SU-DHL-6 (cell line): ENCODE data around the gene CEP19.
"Not testable (repeated sequence)": the region's sequence is repeated elsewhere in the genome, so short reads cannot be mapped to it uniquely, and the experiment has no call there.

Source experiments
- H2AFZ ChIP-seq: fragments of 200-600 bp; sonication (generic); 2 replicates; pipeline ENCODE4 v1.6.1; 2014; ENCODE audit warnings: low read depth, mild to moderate bottlenecking, moderate library complexity, mixed read lengths, antibody characterized with exemption, low read length; ENCODE audit not compliant: severe bottlenecking
- H3F3A ChIP-seq: fragments of 200-600 bp; shearing (Covaris generic); 2 replicates; pipeline ENCODE4 v1.6.0; 2016; ENCODE audit warnings: antibody characterized with exemption, mild to moderate bottlenecking; ENCODE audit not compliant: insufficient read depth
- H3K27ac ChIP-seq: fragments of 200-600 bp; sonication (generic); 2 replicates; pipeline ENCODE4 v1.5.1; 2016; ENCODE audit warnings: low read depth, mild to moderate bottlenecking, low read length, moderate library complexity, mixed read lengths
- H3K27me3 ChIP-seq: fragments of 200-600 bp; sonication (generic), shearing (Covaris generic); 2 replicates; pipeline ENCODE4 v1.6.0; 2014; ENCODE audit warnings: mild to moderate bottlenecking, low read length
- H3K36me3 ChIP-seq: fragments of 200-600 bp; sonication (generic); 2 replicates; pipeline ENCODE4 v1.6.1; 2014; ENCODE audit warnings: mild to moderate bottlenecking, low read length, mixed read lengths
- H3K4me2 ChIP-seq: fragments of 300-600, 200-600 bp; shearing (Covaris generic), sonication (generic); 2 replicates; pipeline ENCODE4 v1.6.0; 2014; ENCODE audit warnings: low read length, low read depth, mild to moderate bottlenecking; ENCODE audit not compliant: poor library complexity, severe bottlenecking
- H3K4me3 ChIP-seq: fragments of 200-600 bp; sonication (generic); 2 replicates; pipeline ENCODE4 v1.5.1; 2014; ENCODE audit warnings: antibody characterized with exemption, low read length, mild to moderate bottlenecking, mixed read lengths; ENCODE audit not compliant: insufficient read depth, poor library complexity, severe bottlenecking
- H3K79me2 ChIP-seq: fragments of 200-600 bp; sonication (generic); 2 replicates; pipeline ENCODE4 v1.6.1; 2014; ENCODE audit warnings: mild to moderate bottlenecking, low read length, moderate library complexity; ENCODE audit not compliant: insufficient read depth
- H3K9ac ChIP-seq: fragments of 200-600 bp; sonication (generic); 2 replicates; pipeline ENCODE4 v1.7.0; 2014; ENCODE audit warnings: mild to moderate bottlenecking, low read length
- H3K9me2 ChIP-seq: fragments of 200-600 bp; sonication (generic); replicated peaks from 2 replicates; pipeline ENCODE4 v1.6.1; 2014; ENCODE audit warnings: low read length; ENCODE audit not compliant: insufficient read depth
- H3K9me3 ChIP-seq: fragments of 200-600 bp; sonication (generic); 2 replicates; pipeline ENCODE4 v1.6.1; 2014; ENCODE audit warnings: low read length, mixed read lengths; ENCODE audit not compliant: insufficient read depth
- H4K20me1 ChIP-seq: fragments of 200-600 bp; sonication (generic); 2 replicates; pipeline ENCODE4 v1.6.1; 2014; ENCODE audit warnings: low read depth, mild to moderate bottlenecking, antibody characterized with exemption, low read length, moderate library complexity, mixed read lengths
- EZH2phosphoT487 ChIP-seq: fragments of 200-600 bp; sonication (generic), shearing (Covaris generic); conservative IDR thresholded peaks from 2 replicates; pipeline ENCODE4 v1.6.1; 2018; ENCODE audit warnings: mild to moderate bottlenecking, antibody characterized with exemption, low read length, moderate library complexity, mixed read lengths
- TF ChIP-seq, protein P1 (sequence below): fragments of 200-600 bp; sonication (generic); IDR thresholded peaks from one replicate; pipeline ENCODE4 v1.5.1; 2017; ENCODE audit warnings: antibody characterized with exemption, mild to moderate bottlenecking, low read length, moderate library complexity; ENCODE audit not compliant: insufficient read depth, poor library complexity, severe bottlenecking

CEP19 gene

DNA sequence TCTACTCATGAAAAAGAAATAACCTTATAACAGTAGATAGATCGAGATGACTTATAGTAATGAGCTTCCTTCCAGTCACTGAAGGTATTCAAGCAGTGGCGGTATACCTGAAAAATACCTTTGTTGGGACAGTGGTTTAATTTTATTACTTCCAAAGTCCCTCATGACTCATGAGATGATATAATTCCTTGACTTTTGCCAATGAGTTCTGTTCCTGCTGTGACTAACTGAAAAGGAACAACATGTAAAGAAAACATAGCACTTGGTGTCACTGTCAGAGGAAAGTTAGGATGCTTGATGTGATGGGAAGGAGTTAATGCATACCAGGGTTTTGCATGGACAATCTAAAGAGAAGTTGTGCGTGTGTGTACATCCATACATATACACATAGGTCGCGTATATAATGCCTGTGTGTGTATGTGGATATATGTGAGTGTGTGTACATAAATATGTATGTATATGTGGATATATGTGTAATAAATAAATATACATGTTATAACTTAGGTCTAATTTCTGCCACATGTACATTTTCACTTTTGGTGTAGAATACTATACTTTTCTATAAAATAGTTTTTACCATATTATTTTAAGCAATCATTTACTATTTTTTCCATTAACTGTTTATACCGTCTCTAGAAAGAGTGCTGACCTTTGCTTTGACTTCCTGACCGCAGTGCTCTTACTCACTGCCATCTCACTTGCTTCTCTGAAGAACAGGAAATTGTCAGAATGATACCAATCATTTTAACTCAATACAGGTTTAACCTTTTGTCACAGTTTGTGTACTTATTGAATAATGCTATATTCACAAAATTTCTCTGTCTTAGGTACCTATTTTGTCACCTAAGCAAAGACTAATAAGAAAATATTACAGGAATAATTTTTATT lies 15.0 kb upstream of the CEP19 start:
- H3K9ac ChIP-seq: no peak overlapping the region
- no peak overlapping the region for H3K4me2 ChIP-seq
- H3K27ac ChIP-seq: no peak overlapping the region
- H3K9me2 ChIP-seq: no peaks in the 10 kb centered on the region
- no peak overlapping the region for H2AFZ ChIP-seq
- no peaks in the 10 kb centered on the region for H3K79me2 ChIP-seq
- no peaks in the 10 kb centered on the region for H4K20me1 ChIP-seq
- H3K4me3 ChIP-seq: no peak overlapping the region
- TF ChIP-seq EZH2phosphoT487: no peak
- TF ChIP-seq, protein P1, sequence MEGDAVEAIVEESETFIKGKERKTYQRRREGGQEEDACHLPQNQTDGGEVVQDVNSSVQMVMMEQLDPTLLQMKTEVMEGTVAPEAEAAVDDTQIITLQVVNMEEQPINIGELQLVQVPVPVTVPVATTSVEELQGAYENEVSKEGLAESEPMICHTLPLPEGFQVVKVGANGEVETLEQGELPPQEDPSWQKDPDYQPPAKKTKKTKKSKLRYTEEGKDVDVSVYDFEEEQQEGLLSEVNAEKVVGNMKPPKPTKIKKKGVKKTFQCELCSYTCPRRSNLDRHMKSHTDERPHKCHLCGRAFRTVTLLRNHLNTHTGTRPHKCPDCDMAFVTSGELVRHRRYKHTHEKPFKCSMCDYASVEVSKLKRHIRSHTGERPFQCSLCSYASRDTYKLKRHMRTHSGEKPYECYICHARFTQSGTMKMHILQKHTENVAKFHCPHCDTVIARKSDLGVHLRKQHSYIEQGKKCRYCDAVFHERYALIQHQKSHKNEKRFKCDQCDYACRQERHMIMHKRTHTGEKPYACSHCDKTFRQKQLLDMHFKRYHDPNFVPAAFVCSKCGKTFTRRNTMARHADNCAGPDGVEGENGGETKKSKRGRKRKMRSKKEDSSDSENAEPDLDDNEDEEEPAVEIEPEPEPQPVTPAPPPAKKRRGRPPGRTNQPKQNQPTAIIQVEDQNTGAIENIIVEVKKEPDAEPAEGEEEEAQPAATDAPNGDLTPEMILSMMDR: no peak
- H3K9me3 ChIP-seq: no peaks in the 10 kb centered on the region
- H3F3A ChIP-seq: no peaks in the 10 kb centered on the region
- H3K36me3 ChIP-seq: peaks cover 8% of the 10 kb centered on the region; the same call in 1 of the 2 replicates
- H3K27me3 ChIP-seq: no peaks in the 10 kb centered on the region

DNA sequence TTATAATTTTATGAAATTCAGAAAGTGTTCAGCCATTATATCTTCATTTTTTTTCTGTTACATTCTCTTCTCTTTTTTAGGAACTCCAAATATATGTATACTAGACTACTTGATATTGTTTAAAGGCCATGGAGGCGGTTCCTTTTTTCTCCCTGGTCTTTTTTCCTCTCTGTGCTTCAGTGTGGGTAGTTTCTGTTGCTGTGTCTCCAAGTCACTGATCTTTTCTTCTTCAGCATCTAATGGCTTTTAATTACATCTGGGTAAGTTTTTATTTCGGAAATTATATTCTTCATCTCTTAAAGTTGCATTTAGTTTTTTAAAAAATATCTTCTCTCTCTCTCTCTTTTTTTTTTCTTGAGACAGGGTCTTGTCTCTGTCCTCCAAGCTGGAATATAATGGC lies 9.0 kb upstream of the CEP19 start:
- H3K4me2 ChIP-seq: no peak overlapping the region
- H3K9ac ChIP-seq: no peak overlapping the region
- peaks cover 7% of the 10 kb centered on the region; the same call in 1 of the 2 replicates for H3F3A ChIP-seq
- H3K9me3 ChIP-seq: no peaks in the 10 kb centered on the region
- H4K20me1 ChIP-seq: no peaks in the 10 kb centered on the region
- no peaks in the 10 kb centered on the region for H3K79me2 ChIP-seq
- TF ChIP-seq, protein P1: no peak
- TF ChIP-seq EZH2phosphoT487: no peak
- H3K27ac ChIP-seq: no peak overlapping the region
- no peaks in the 10 kb centered on the region for H3K9me2 ChIP-seq
- no peak overlapping the region for H3K4me3 ChIP-seq
- H2AFZ ChIP-seq: no peak overlapping the region
- peaks cover 25% of the 10 kb centered on the region; the same call in 1 of the 2 replicates for H3K36me3 ChIP-seq
- H3K27me3 ChIP-seq: no peaks in the 10 kb centered on the region

DNA sequence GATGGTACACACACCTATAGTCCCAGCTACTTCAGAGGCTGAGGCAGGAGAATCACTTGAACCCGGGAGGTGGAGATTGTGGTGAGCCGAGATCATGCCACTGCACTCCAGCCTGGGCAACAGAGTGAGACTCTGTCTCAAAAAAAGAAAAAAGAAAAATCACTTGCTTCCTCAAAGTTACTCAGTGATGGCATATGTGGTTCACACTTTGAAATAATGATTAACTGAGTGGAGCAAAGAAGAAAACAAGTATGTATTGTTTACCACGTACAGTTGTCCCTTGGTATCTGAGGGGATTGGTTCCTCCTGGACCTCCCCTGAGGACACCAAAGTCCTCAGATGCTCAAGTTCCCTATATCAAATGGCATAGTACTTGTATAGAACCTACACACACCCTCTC lies 5.1 kb upstream of the CEP19 start:
- not testable (repeated sequence) for H3K9me3 ChIP-seq, H3K9me2 ChIP-seq, H3K27me3 ChIP-seq, H3K4me3 ChIP-seq, H2AFZ ChIP-seq, H3K9ac ChIP-seq, H3K27ac ChIP-seq, H4K20me1 ChIP-seq, H3K79me2 ChIP-seq, H3K4me2 ChIP-seq
- H3F3A ChIP-seq: peaks cover 11% of the 10 kb centered on the region; the same call in 1 of the 2 replicates
- H3K36me3 ChIP-seq: peaks cover 18% of the 10 kb centered on the region; the same call in 1 of the 2 replicates
